Panc1 (cell line): ENCODE results near the gene HS6ST3. TPM values are rescaled to one million over a fixed set of nuclear protein-coding genes. Genes with fewer than 3 reads are reported as not detected.

Experiments
- ATAC-seq: fragments of 200-7000 bp; cut with Tn5 transposase; 2 replicates; pipeline ENCODE4 v1.9.1; 2020; ENCODE audit warnings: mild to moderate bottlenecking, moderate library complexity
- BruUV-seq: library from RNA; stranded (reverse); fragments of 400-500 nt; replicated peaks from 2 replicates; lab custom pipeline; 2021; lab: Mats Ljungman, UMichigan
- CTCF ChIA-PET: fragments of 300-600 bp; sonication (Branson Sonifier 250); formaldehyde crosslinking; loops from one replicate; lab custom pipeline; 2022; ENCODE audit warnings: antibody characterized with exemption; lab: Charles Lee
- POLR2A ChIA-PET: fragments of 300-600 bp; sonication (Branson Sonifier 250); formaldehyde crosslinking; loops from one replicate; lab custom pipeline; 2022; ENCODE audit warnings: antibody characterized with exemption; lab: Charles Lee
- DNase-seq: peaks from one replicate; pipeline ENCODE4 v3.0.0-alpha.2; 2010; ENCODE audit warnings: low read depth, low spot score
- H3K27ac ChIP-seq: 2 replicates; pipeline ENCODE4 v1.5.1; 2011; ENCODE audit warnings: mild to moderate bottlenecking, low read length, inconsistent platforms
- H3K27me3 ChIP-seq: fragments of 200-500 bp; sonication (Bioruptor generic); 2 replicates; pipeline ENCODE4 v1.6.0; 2014; ENCODE audit warnings: low read length, inconsistent platforms; ENCODE audit not compliant: control insufficient read depth, insufficient read depth
- H3K36me3 ChIP-seq: fragments of 200-500 bp; sonication (Bioruptor generic); 2 replicates; pipeline ENCODE4 v1.5.1; 2014; ENCODE audit warnings: inconsistent platforms, mild to moderate bottlenecking, low read length, moderate library complexity; ENCODE audit not compliant: control insufficient read depth, insufficient read depth
- H3K4me1 ChIP-seq: 2 replicates; pipeline ENCODE4 v1.5.1; 2011; ENCODE audit warnings: inconsistent platforms, mild to moderate bottlenecking, low read length, moderate library complexity; ENCODE audit not compliant: control insufficient read depth, insufficient read depth
- H3K4me3 ChIP-seq, 2 experiments: 2 replicates each; pipeline ENCODE4 v1.5.1; 2011 to 2012; ENCODE audit warnings: low read depth in 2 of 2, low read length in 2 of 2, mild to moderate bottlenecking in 2 of 2, inconsistent platforms in 1 of 2, moderate library complexity in 1 of 2
- H3K9me3 ChIP-seq: fragments of 200-500 bp; sonication (Bioruptor generic); 2 replicates; pipeline ENCODE4 v1.5.1; 2014; ENCODE audit warnings: low read depth, mild to moderate bottlenecking, inconsistent platforms, low read length, moderate library complexity; ENCODE audit not compliant: control insufficient read depth, insufficient read depth
- CTCF ChIP-seq: fragments of 450-650 bp; IDR thresholded peaks from 2 replicates; pipeline ENCODE4 v1.5.1; 2017; ENCODE audit warnings: mild to moderate bottlenecking
- POLR2AphosphoS5 ChIP-seq: IDR thresholded peaks from 2 replicates; pipeline ENCODE4 v1.6.1; 2012; ENCODE audit warnings: mild to moderate bottlenecking, low read depth, low read length, moderate library complexity
- SIN3A ChIP-seq: IDR thresholded peaks from 2 replicates; pipeline ENCODE4 v1.6.1; 2012; ENCODE audit warnings: low read depth, mild to moderate bottlenecking, low read length, moderate library complexity, borderline replicate concordance; ENCODE audit not compliant: insufficient read depth
- TCF7L2 ChIP-seq: IDR thresholded peaks from 2 replicates; pipeline ENCODE4 v1.6.1; 2011; ENCODE audit warnings: mild to moderate bottlenecking, low read depth, low read length, inconsistent platforms
- in situ Hi-C: cut with HindIII; loops from 2 replicates; pipeline ENCODE4 v1.10.0; 2016; ENCODE audit warnings: low sequenced_read_pairs, low pct_unique_long_range_greater_than_20kb
- intact Hi-C: fragments of 100-400 bp; cut with micrococcal nuclease; formaldehyde crosslinking; loops from one replicate; pipeline ENCODE4 v1.10.0; 2022; ENCODE audit not compliant: unreplicated experiment
- total RNA-seq: library from RNA; stranded (reverse); gene quantifications from one replicate; pipeline ENCODE4 v1.2.1, GENCODE V29; 2021; ENCODE audit not compliant: unreplicated experiment
- TF ChIP-seq, protein P1 (sequence below), 2 experiments: IDR thresholded peaks; 2 replicates each; pipeline ENCODE4 v1.6.1; 2011 to 2012; ENCODE audit warnings: low read depth in 2 of 2, control low read depth in 1 of 2, low read length in 1 of 2, mild to moderate bottlenecking in 1 of 2, moderate library complexity in 1 of 2; ENCODE audit not compliant: insufficient read depth in 1 of 2

Gene HS6ST3
- total RNA-seq, 1 experiment from 2014 or later = 0.13 TPM

- H3K27me3 ChIP-seq = no peaks in the 10 kb centered on the region; the same call in 1 of the 2 replicates
- DNase-seq = no peak
- no peak for TF ChIP-seq POLR2AphosphoS5
- no peak for TF ChIP-seq CTCF
- TF ChIP-seq, protein P1, sequence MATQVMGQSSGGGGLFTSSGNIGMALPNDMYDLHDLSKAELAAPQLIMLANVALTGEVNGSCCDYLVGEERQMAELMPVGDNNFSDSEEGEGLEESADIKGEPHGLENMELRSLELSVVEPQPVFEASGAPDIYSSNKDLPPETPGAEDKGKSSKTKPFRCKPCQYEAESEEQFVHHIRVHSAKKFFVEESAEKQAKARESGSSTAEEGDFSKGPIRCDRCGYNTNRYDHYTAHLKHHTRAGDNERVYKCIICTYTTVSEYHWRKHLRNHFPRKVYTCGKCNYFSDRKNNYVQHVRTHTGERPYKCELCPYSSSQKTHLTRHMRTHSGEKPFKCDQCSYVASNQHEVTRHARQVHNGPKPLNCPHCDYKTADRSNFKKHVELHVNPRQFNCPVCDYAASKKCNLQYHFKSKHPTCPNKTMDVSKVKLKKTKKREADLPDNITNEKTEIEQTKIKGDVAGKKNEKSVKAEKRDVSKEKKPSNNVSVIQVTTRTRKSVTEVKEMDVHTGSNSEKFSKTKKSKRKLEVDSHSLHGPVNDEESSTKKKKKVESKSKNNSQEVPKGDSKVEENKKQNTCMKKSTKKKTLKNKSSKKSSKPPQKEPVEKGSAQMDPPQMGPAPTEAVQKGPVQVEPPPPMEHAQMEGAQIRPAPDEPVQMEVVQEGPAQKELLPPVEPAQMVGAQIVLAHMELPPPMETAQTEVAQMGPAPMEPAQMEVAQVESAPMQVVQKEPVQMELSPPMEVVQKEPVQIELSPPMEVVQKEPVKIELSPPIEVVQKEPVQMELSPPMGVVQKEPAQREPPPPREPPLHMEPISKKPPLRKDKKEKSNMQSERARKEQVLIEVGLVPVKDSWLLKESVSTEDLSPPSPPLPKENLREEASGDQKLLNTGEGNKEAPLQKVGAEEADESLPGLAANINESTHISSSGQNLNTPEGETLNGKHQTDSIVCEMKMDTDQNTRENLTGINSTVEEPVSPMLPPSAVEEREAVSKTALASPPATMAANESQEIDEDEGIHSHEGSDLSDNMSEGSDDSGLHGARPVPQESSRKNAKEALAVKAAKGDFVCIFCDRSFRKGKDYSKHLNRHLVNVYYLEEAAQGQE (IDR thresholded peaks at IDR 0.05; ENCODE audit: insufficient read depth in 1 of 2, low read depth in 2 of 2, low read length in 1 of 2) = no peak
- no peak for TF ChIP-seq SIN3A
- no peak for TF ChIP-seq TCF7L2
- POLR2A ChIA-PET = no interaction called here
- H3K36me3 ChIP-seq = no peaks in the 10 kb centered on the region
- in situ Hi-C loops = no loop called here
- no peak overlapping the region for H3K27ac ChIP-seq
- intact Hi-C loops = no loop called here
- ATAC-seq = no peak
- no peaks in the 10 kb centered on the region for H3K9me3 ChIP-seq
- no peaks in the 10 kb centered on the region for H3K4me1 ChIP-seq
- CTCF ChIA-PET = no interaction called here
- no peak overlapping the region for H3K4me3 ChIP-seq
- no TSS peak for BruUV-seq
These were observed 88.9 kb downstream of the HS6ST3 start for GRCh38 chr13:96178759-96179158.

GRCh38 chr13:96179309-96179708 lies 89.4 kb downstream of the HS6ST3 start:
- TF ChIP-seq CTCF = no peak
- no peak for TF ChIP-seq TCF7L2
- no peak for TF ChIP-seq POLR2AphosphoS5
- TF ChIP-seq SIN3A = no peak
- TF ChIP-seq, protein P1 (IDR thresholded peaks at IDR 0.05; ENCODE audit: insufficient read depth in 1 of 2, low read depth in 2 of 2, low read length in 1 of 2) = no peak
- intact Hi-C loops = no loop called here
- Histone ChIP-seq H3K27ac (no peak overlapping the region), H3K27me3 (no peaks in the 10 kb centered on the region; the same call in 1 of the 2 replicates), H3K4me1 (no peaks in the 10 kb centered on the region), H3K4me3 (no peak overlapping the region), H3K36me3 (no peaks in the 10 kb centered on the region), H3K9me3 (no peaks in the 10 kb centered on the region)
- CTCF ChIA-PET = no interaction called here
- no peak for DNase-seq
- no TSS peak for BruUV-seq
- no peak for ATAC-seq
- in situ Hi-C loops = no loop called here
- POLR2A ChIA-PET = no interaction called here
